GM12878 (cell line): ENCODE data around the gene ZNF423. TPM values are rescaled to one million over a fixed set of nuclear protein-coding genes. Genes with fewer than 3 reads are reported as not detected.

Experiments used
- ATAC-seq: fragments of 200-7000 bp; cut with Tn5 transposase; 3 replicates; pipeline ENCODE4 v1.9.1; 2020; ENCODE audit warnings: mild to moderate bottlenecking, moderate library complexity
- BruUV-seq: library from RNA; stranded (reverse); fragments of 400-500 nt; replicated peaks from 2 replicates; lab custom pipeline; 2021; lab: Mats Ljungman, UMichigan
- CTCF ChIA-PET: fragments of 300-600 bp; sonication (Branson Sonifier 250); formaldehyde crosslinking; extraction: SDS; loops from one replicate; lab custom pipeline; 2021; ENCODE audit warnings: inconsistent platforms; lab: Yijun Ruan, JAX
- POLR2A ChIA-PET: fragments of 350-600 bp; formaldehyde crosslinking; extraction: SDS; loops from one replicate; lab custom pipeline; 2021; ENCODE audit warnings: inconsistent platforms; lab: Charles Lee
- RAD21 ChIA-PET: fragments of 300-600 bp; sonication (Branson Sonifier 250); formaldehyde crosslinking; loops from one replicate; lab custom pipeline; 2023; ENCODE audit warnings: antibody characterized with exemption; ENCODE audit not compliant: unreplicated experiment; lab: Charles Lee
- SMC1A ChIA-PET: fragments of 300-600 bp; sonication (Branson Sonifier 250); formaldehyde crosslinking; loops from one replicate; lab custom pipeline; 2023; ENCODE audit not compliant: unreplicated experiment, uncharacterized antibody; lab: Charles Lee
- DNase-seq: peaks from one replicate; pipeline ENCODE4 v3.0.0-alpha.2; 2011; ENCODE audit warnings: low read depth, low spot score
- FAIRE-seq: peaks from 3 replicates; lab custom pipeline; 2011; peaks lifted over from hg19 to GRCh38; lab: Jason Lieb, UNC
- H2AFZ ChIP-seq: 2 replicates; pipeline ENCODE4 v1.6.0; 2011; ENCODE audit warnings: low read depth, low read length, control low read depth; ENCODE audit not compliant: control insufficient read depth
- H3K27ac ChIP-seq: 2 replicates; pipeline ENCODE4 v1.5.1; 2011; ENCODE audit warnings: control low read depth; ENCODE audit not compliant: control insufficient read depth, insufficient read depth
- H3K27me3 ChIP-seq, 2 experiments: replicated peaks in 1 of 2; 2 replicates each; pipeline versions ENCODE4 v1.6.0 to v1.6.1; 2011; ENCODE audit warnings: low read length in 1 of 2; ENCODE audit not compliant: control insufficient read depth in 2 of 2, insufficient read depth in 2 of 2
- H3K36me3 ChIP-seq, 2 experiments: 2 replicates each; pipeline ENCODE4 v1.5.1; 2011; ENCODE audit warnings: low read length in 1 of 2; ENCODE audit not compliant: control insufficient read depth in 2 of 2, insufficient read depth in 2 of 2
- H3K4me1 ChIP-seq: 2 replicates; pipeline ENCODE4 v1.6.1; 2011; ENCODE audit warnings: mild to moderate bottlenecking, low read length, moderate library complexity, mixed read lengths; ENCODE audit not compliant: control insufficient read depth, insufficient read depth
- H3K4me2 ChIP-seq: 2 replicates; pipeline ENCODE4 v1.6.0; 2011; ENCODE audit warnings: control low read depth; ENCODE audit not compliant: control insufficient read depth, insufficient read depth
- H3K4me3 ChIP-seq: fragments of 200-600 bp; sonication (generic); 2 replicates; pipeline ENCODE4 v1.5.1; 2016
- H3K79me2 ChIP-seq: 2 replicates; pipeline ENCODE4 v1.6.0; 2011; ENCODE audit warnings: low read length; ENCODE audit not compliant: control insufficient read depth, insufficient read depth
- H3K9ac ChIP-seq: 2 replicates; pipeline ENCODE4 v1.8.0; 2011; ENCODE audit warnings: low read length, control low read depth, mixed read lengths; ENCODE audit not compliant: control insufficient read depth, insufficient read depth
- H3K9me3 ChIP-seq: replicated peaks from 3 replicates; pipeline ENCODE4 v1.5.1; 2011; ENCODE audit warnings: mild to moderate bottlenecking, low read length; ENCODE audit not compliant: control insufficient read depth, insufficient read depth
- H4K20me1 ChIP-seq: 2 replicates; pipeline ENCODE4 v1.6.0; 2011; ENCODE audit not compliant: control insufficient read depth, insufficient read depth
- ATF7 ChIP-seq: fragments of 450-650 bp; IDR thresholded peaks from 2 replicates; pipeline ENCODE4 v1.6.1; 2016; ENCODE audit warnings: low read depth, mild to moderate bottlenecking
- ELK1 ChIP-seq: IDR thresholded peaks from 2 replicates; pipeline ENCODE4 v1.6.1; 2012; ENCODE audit warnings: low read depth, low read length, improper control_type of control experiment
- EP300 ChIP-seq, 2 experiments: fragments of 150-350 bp in 1 of 2; IDR thresholded peaks; 2 replicates each; pipeline ENCODE4 v1.6.1; 2011 to 2012; ENCODE audit warnings: low read depth in 2 of 2, low read length in 2 of 2, borderline replicate concordance in 1 of 2, improper control_type of control experiment in 1 of 2, inconsistent platforms in 1 of 2; ENCODE audit not compliant: control insufficient read depth in 1 of 2
- FOXM1 ChIP-seq: IDR thresholded peaks from 2 replicates; pipeline ENCODE4 v1.6.1; 2012; ENCODE audit warnings: low read depth, mild to moderate bottlenecking, inconsistent platforms, low read length, moderate library complexity
- HDAC2 ChIP-seq: fragments of 200-600 bp; sonication (generic); IDR thresholded peaks from 2 replicates; pipeline ENCODE4 v1.6.1; 2017
- HDGF ChIP-seq: fragments of 450-650 bp; IDR thresholded peaks from 2 replicates; pipeline ENCODE4 v1.6.1; 2016; ENCODE audit warnings: antibody characterized with exemption
- NFXL1 ChIP-seq: fragments of 450-650 bp; IDR thresholded peaks from 2 replicates; pipeline ENCODE4 v1.6.1; 2017; ENCODE audit warnings: antibody characterized with exemption, mild to moderate bottlenecking, borderline replicate concordance
- NFYB ChIP-seq: IDR thresholded peaks from 2 replicates; pipeline ENCODE4 v1.6.1; 2011; ENCODE audit warnings: low read depth, mild to moderate bottlenecking, low read length, improper control_type of control experiment, moderate library complexity; ENCODE audit not compliant: insufficient read depth
- NR2C2 ChIP-seq: IDR thresholded peaks from 2 replicates; pipeline ENCODE4 v1.6.1; 2011; ENCODE audit warnings: borderline replicate concordance, low read depth; ENCODE audit not compliant: control insufficient read depth, insufficient read length
- PBX3 ChIP-seq: IDR thresholded peaks from 2 replicates; pipeline ENCODE4 v1.6.1; 2011; ENCODE audit warnings: mild to moderate bottlenecking, low read depth, low read length, moderate library complexity; ENCODE audit not compliant: insufficient replicate concordance
- POLR2A ChIP-seq: IDR thresholded peaks from 2 replicates; pipeline ENCODE4 v1.6.1; 2011; ENCODE audit warnings: low read depth, mild to moderate bottlenecking, low read length
- SIN3A ChIP-seq: IDR thresholded peaks from 2 replicates; pipeline ENCODE4 v1.6.1; 2012; ENCODE audit warnings: low read depth, low read length, improper control_type of control experiment
- WRNIP1 ChIP-seq: IDR thresholded peaks from 2 replicates; pipeline ENCODE4 v1.6.1; 2011; ENCODE audit warnings: low read depth, low read length, improper control_type of control experiment, borderline replicate concordance
- YBX1 ChIP-seq: fragments of 450-650 bp; IDR thresholded peaks from 2 replicates; pipeline ENCODE4 v1.6.1; 2016; ENCODE audit warnings: antibody characterized with exemption
- YY1 ChIP-seq: IDR thresholded peaks from 2 replicates; pipeline ENCODE4 v1.6.1; 2011; ENCODE audit warnings: low read depth, mild to moderate bottlenecking, low read length
- ZZZ3 ChIP-seq: IDR thresholded peaks from 2 replicates; pipeline ENCODE4 v1.6.1; 2011; ENCODE audit warnings: low read depth; ENCODE audit not compliant: control insufficient read depth, insufficient read length
- WGBS: methylation state at CpG from one replicate; pipeline ENCODE4 v1.1.6; 2016; ENCODE audit warnings: low lambda C conversion rate; ENCODE audit not compliant: insufficient replicate concordance, insufficient coverage; ENCODE audit errors: missing lambda C conversion rate; 5-methylcytosine and 5-hydroxymethylcytosine counted together
- in situ Hi-C: fragments of 300-500 bp; cut with MboI; formaldehyde crosslinking; loops from 9 replicates; pipeline ENCODE4 v1.14.3; 2018; ENCODE audit warnings: mixed read lengths
- intact Hi-C: fragments of 100-400 bp; cut with micrococcal nuclease; formaldehyde crosslinking; loops from one replicate; pipeline ENCODE4 v1.14.2; 2022; ENCODE audit not compliant: unreplicated experiment
- polyA plus RNA-seq, 11 experiments: library from polyadenylated mRNA; depleted of rRNA in 4 of 11; unstranded in 6 of 11; stranded (reverse) in 5 of 11; fragments of >200 nt; fragmentation: Nextera tagmentation in 4 of 11; fragmentation: Illumina TruSeq in 1 of 11; extraction: Ambion mirVana in 4 of 11; extraction: Trizol in 1 of 11; gene quantifications; 1 replicate in 1 of 11; 2 replicates in 10 of 11; pipeline versions ENCODE4 v1.2.1 to v1.2.3, GENCODE V29; 2011 to 2016; ENCODE audit warnings: inconsistent platforms in 2 of 11, missing spikeins in 2 of 11, low read depth in 1 of 11
- total RNA-seq, 4 experiments: library from RNA; depleted of rRNA in 3 of 4; stranded (reverse); fragments of >200 nt in 3 of 4; fragmentation: Illumina TruSeq in 1 of 4; extraction: Trizol in 1 of 4; gene quantifications; 2 replicates each; pipeline versions ENCODE4 v1.2.1 to v1.2.3, GENCODE V29; 2013 to 2021

Gene ZNF423
- total and polyA plus RNA-seq, 10 of the 15 experiments (the other 5 are each of a cell fraction or from before 2014, with no cell fraction given) = 0.03 to 0.64 (median 0.10) TPM

- TF ChIP-seq HDAC2 (no peak), NFYB (no peak), YBX1 (no peak)
- TF ChIP-seq, all 136 proteins: peak for 0
These were observed 236.1 kb downstream of the ZNF423 start (continued) for GRCh38 chr16:49619811-49620157.

GRCh38 chr16:49618955-49619354, 237.0 kb downstream of the ZNF423 start:
- Histone ChIP-seq H3K79me2 (no peaks in the 10 kb centered on the region), H3K4me1 (no peaks in the 10 kb centered on the region), H3K9ac (no peak overlapping the region), H3K4me3 (0 out of 2 replicates have a peak overlapping the region, but pooled peaks have one; percentile 1), H3K4me2 (no peak overlapping the region), H2AFZ (no peak overlapping the region), H4K20me1 (no peaks in the 10 kb centered on the region), H3K27ac (no peak overlapping the region), H3K36me3 (no peaks in the 10 kb centered on the region), H3K27me3 (peaks cover 0 to 1% of the 10 kb centered on the region in 2 experiments; a peak in 2 of 4 replicates), H3K9me3 (peaks cover 7% of the 10 kb centered on the region; the same call in 2 of the 3 replicates)
- no TSS peak for BruUV-seq
- no peak for TF ChIP-seq YY1
- no peak for TF ChIP-seq ZZZ3
- no peak for TF ChIP-seq ELK1
- no peak for TF ChIP-seq NFXL1
- TF ChIP-seq POLR2A = no peak
- TF ChIP-seq WRNIP1 = no peak
- TF ChIP-seq ATF7 = no peak
- no peak for TF ChIP-seq FOXM1
- TF ChIP-seq PBX3 = no peak
- TF ChIP-seq NR2C2 = no peak
- no peak for TF ChIP-seq HDGF
- no peak for TF ChIP-seq EP300 (IDR thresholded peaks at IDR 0.05; ENCODE audit: borderline replicate concordance in 1 of 2, control insufficient read depth in 1 of 2, low read depth in 2 of 2, low read length in 2 of 2)
- TF ChIP-seq SIN3A = no peak
- intact Hi-C loops = no loop called here
- ATAC-seq (no peak), FAIRE-seq (no peak), DNase-seq (no peak)
- WGBS = 36% methylated on average over 3 of the region's 3 CpGs
- ChIA-PET CTCF (no interaction called here), RAD21 (no interaction called here), POLR2A (no interaction called here), SMC1A (no interaction called here)
- in situ Hi-C loops = no loop called here
